Motor neuron (in vitro differentiated cells): Measurements from ENCODE around the gene STYK1. TPM values are rescaled to one million over a fixed set of nuclear protein-coding genes. Genes with fewer than 3 reads are reported as not detected.
A peak's percentile ranks its signal among the peaks of the same experiment; 100 is the strongest.
"Not testable (repeated sequence)": the region's sequence is repeated elsewhere in the genome, so short reads cannot be mapped to it uniquely, and the experiment has no call there.

Source experiments
- ATAC-seq, 8 experiments: fragments of 200-7000 bp; cut with Tn5 transposase; replicated peaks in 6 of 8; 2 replicates each; pipeline ENCODE4 v1.8.0; 2021; ENCODE audit warnings: mild to moderate bottlenecking in 8 of 8, moderate library complexity in 8 of 8
- H3K27ac ChIP-seq, 2 donors: fragments of 250-450 bp; sonication (Bioruptor Pico); 2 replicates each; pipeline ENCODE4 v1.9.0; 2021; ENCODE audit warnings: antibody characterized with exemption in 2 of 2, mild to moderate bottlenecking in 2 of 2, moderate library complexity in 1 of 2
- H3K4me1 ChIP-seq, 2 donors: fragments of 250-450 bp; sonication (Bioruptor Pico); replicated peaks in 1 of 2; 2 replicates each; pipeline ENCODE4 v1.6.1; 2021; ENCODE audit warnings: antibody characterized with exemption in 2 of 2, mild to moderate bottlenecking in 2 of 2, moderate library complexity in 1 of 2
- H3K4me3 ChIP-seq, 5 donors: fragments of 250-450 bp; sonication (Bioruptor Pico); 2 replicates each; pipeline ENCODE4 v1.9.0; 2021; ENCODE audit warnings: antibody characterized with exemption in 5 of 5, mild to moderate bottlenecking in 5 of 5, moderate library complexity in 4 of 5
- WGBS, 10 experiments: fragments of 450-650 bp; shearing (Covaris generic); methylation state at CpG; one replicate each; pipeline ENCODE4 v1.0.0; 2022; 5-methylcytosine and 5-hydroxymethylcytosine counted together
- in situ Hi-C, 9 experiments: fragments of 400-800 bp; cut with MboI; loops; one replicate each; pipeline ENCODE4 v1.15.0; 2021; ENCODE audit warnings: low sequenced_read_pairs in 9 of 9, low pct_unique_long_range_greater_than_20kb in 2 of 9; ENCODE audit not compliant: unreplicated experiment in 9 of 9
- total RNA-seq, 8 experiments: library from RNA; unstranded; fragments of 300-600 nt; gene quantifications; 2 replicates each; pipeline versions ENCODE4 v1.2.3 to v1.2.4, GENCODE V29; 2022

STYK1 gene
- total RNA-seq, 8 experiments from 2014 or later: 0.14 to 2.3 (median 0.18) TPM; not detected in 2

DNA sequence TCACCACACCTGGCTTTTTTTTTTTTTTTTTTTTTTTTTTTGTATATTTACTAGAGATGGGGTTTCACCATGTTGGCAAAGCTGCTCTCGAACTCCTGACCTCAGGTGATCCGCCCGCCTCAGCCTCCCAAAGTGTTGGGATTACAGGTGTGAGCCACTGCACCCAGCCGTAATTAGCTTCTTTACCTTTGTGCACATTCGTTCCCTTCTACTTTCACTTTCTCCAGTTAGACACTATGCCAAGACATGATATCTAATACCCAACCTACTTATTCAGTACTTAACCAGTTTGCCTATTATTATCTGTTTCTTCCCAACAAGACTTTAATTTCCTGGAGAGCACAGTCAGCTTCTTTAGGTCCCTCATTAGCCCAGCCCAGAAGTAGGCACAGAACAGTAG is 5.3 kb downstream of the STYK1 start:
- 40 to 100% (median 87%) methylated on average over 1 to 5 of the region's 5 CpGs; no CpG with 5 or more reads in 2 of the 10 experiments for WGBS, 10 experiments
- Histone ChIP-seq H3K4me3 (no peak overlapping the region), H3K27ac (no peak overlapping the region), H3K4me1 (no peaks in the 10 kb centered on the region)
- ATAC-seq: no peak
- in situ Hi-C loops: loop anchor here in 1 of 9 experiments (25.0 kb wide), 1 partner anchor 431 kb away; no protein-coding TSS in a partner anchor

- H3K4me3 ChIP-seq: no peak overlapping the region
These were observed 6.3 kb downstream of the STYK1 start for GRCh38 chr12:10667581-10667980.

DNA sequence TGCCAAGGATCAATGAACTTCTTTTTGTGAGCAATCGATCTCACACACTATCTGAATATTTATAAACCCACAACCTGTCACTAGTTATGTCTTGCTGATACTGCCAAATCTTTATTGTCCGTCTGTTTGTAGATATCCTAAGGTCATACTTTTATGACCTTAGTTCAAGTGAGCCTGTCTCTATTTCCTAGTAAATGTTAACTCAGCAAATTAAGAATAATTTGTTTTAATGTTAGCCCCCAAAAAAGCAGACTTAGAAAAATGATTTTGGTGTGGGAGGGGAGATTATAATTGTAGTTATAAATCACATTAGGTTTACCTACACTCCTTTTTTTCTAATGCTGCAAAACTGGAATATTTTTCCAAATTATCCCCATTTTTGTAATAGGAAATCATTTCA is 9.4 kb downstream of the STYK1 start:
- no peak overlapping the region for H3K27ac ChIP-seq
- 29 to 100% (median 71%) methylated on average over 1 to 2 of the region's 2 CpGs; no CpG with 5 or more reads in 3 of the 10 experiments for WGBS, 10 experiments
- no peak for ATAC-seq
- no peak overlapping the region for H3K4me3 ChIP-seq
- no peaks in the 10 kb centered on the region for H3K4me1 ChIP-seq
- in situ Hi-C loops: loop anchor here in 1 of 9 experiments (25.0 kb wide), 1 partner anchor 427 kb away; no protein-coding TSS in a partner anchor

More at GRCh38 chr12:10667581-10667980, 6.3 kb downstream of the STYK1 start:
- no peaks in the 10 kb centered on the region for H3K4me1 ChIP-seq
- 0 to 100% (median 82%) methylated on average over 1 of the region's 1 CpG; no CpG with 5 or more reads in 4 of the 10 experiments for WGBS, 10 experiments
- in situ Hi-C loops: loop anchor here in 1 of 9 experiments (25.0 kb wide), 1 partner anchor 430 kb away; no protein-coding TSS in a partner anchor
- no peak for ATAC-seq
- no peak overlapping the region for H3K27ac ChIP-seq

DNA sequence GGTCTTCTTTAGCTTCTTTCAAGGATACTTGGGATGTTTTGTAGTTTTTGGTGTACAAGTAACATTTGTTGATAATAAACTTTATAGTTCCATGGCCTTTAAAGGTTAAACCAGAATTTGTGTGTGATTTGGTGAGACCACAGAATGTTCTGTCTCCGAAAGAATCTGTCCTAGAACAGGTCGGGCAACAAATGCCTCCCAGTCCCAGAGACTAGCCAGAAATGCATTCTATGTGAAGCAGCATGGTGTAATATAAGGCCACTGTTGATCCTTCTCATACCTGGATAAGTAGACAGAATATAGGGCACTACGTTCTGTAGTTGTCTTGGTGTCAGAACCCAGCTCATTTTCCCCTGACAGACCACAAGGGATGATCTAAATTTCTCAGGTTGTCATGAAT is 10.0 kb downstream of the STYK1 start:
- Histone ChIP-seq H3K27ac (no peak overlapping the region), H3K4me1 (no peaks in the 10 kb centered on the region), H3K4me3 (no peak overlapping the region)
- in situ Hi-C loops: loop anchor here in 1 of 9 experiments (25.0 kb wide), 1 partner anchor 427 kb away; no protein-coding TSS in a partner anchor
- WGBS, 10 experiments: 42 to 100% (median 83%) methylated on average over 1 to 3 of the region's 3 CpGs; no CpG with 5 or more reads in 2 of the 10 experiments
- no peak for ATAC-seq

GRCh38 chr12:10661338-10661737 is 12.5 kb downstream of the STYK1 start:
- Histone ChIP-seq H3K27ac (no peak overlapping the region), H3K4me1 (no peaks in the 10 kb centered on the region), H3K4me3 (no peak overlapping the region)
- ATAC-seq: no peak
- in situ Hi-C loops: loop anchor here in 1 of 9 experiments (25.0 kb wide), 1 partner anchor 424 kb away; no protein-coding TSS in a partner anchor
- 0 to 85% (median 68%) methylated on average over 1 to 3 of the region's 3 CpGs; no CpG with 5 or more reads in 2 of the 10 experiments for WGBS, 10 experiments

- in situ Hi-C loops: loop anchor here in 1 of 9 experiments (25.0 kb wide), 1 partner anchor 417 kb away; no protein-coding TSS in a partner anchor
- Histone ChIP-seq H3K4me1 (no peaks in the 10 kb centered on the region), H3K27ac (no peak overlapping the region), H3K4me3 (no peak overlapping the region)
- ATAC-seq: peak in 3 of 8 experiments; percentile 42 to 86 (median 83)
These were observed 19.8 kb downstream of the STYK1 start for GRCh38 chr12:10654003-10654402.

DNA sequence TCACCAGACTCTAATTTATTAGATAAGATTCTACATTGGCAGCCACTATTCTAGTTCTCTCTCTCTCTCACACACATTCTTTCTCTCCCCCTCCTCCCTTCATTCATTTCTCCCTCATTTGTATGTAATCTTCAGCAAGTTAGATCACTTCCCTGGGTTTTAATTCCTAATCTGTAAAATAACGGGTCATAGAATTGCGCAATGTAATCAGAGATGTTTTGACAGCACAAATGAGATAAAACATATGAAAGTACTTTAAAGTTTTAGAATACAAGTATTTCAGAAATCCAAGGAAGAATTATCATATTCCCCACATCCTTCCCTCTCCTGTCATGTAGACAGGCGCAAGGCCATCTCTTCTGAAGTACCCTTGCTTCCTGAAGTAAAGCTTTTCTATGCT is 21.7 kb downstream of the STYK1 start:
- no peak overlapping the region for H3K27ac ChIP-seq
- in situ Hi-C loops: loop anchor here in 1 of 9 experiments (25.0 kb wide), 1 partner anchor 415 kb away; no protein-coding TSS in a partner anchor
- no peaks in the 10 kb centered on the region for H3K4me1 ChIP-seq
- 42 to 100% (median 90%) methylated on average over 1 to 3 of the region's 3 CpGs for WGBS, 10 experiments
- H3K4me3 ChIP-seq: no peak overlapping the region
- ATAC-seq: no peak

DNA sequence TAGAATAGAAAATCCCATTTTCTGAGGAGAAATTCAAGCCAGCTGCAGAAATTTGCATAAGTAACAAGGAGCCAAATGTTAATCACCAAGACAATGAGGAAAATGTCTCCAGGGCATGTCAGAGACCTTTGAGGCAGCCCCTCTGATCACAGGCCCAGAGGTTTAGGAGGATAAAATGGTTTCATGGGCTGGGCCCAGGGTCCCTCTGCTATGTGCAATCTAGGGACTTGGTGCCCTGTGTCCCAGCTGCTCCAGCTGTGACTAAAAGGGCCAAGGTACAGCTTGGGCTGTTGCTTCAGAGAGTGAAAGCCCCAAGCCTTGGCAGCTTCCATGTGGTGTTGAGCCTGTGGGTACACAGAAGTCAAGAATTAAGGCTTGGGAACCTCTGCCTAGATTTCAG is 27.3 kb downstream of the STYK1 start:
- ATAC-seq, H3K27ac ChIP-seq, H3K4me1 ChIP-seq, H3K4me3 ChIP-seq, in situ Hi-C loops: not testable (repeated sequence)

DNA sequence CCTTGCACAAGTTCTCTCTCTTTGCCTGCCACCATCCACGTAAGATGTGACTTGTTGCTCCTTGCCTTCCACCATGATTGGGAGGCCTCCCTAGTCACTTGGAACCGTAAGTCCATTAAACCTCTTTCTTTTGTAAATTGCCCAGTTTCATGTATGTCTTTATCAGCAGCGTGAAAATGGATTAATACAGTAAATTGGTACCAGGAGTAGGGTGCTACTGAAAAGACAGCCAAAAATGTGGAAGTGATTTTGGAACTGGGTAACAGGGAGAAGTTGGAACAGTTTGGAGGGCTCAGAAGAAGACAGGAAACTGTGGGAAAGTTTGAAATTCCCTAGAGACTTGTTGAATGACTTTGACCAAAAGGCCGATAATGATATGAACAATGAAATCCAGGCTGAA is 27.9 kb downstream of the STYK1 start:
- H3K4me1 ChIP-seq: no peaks in the 10 kb centered on the region
- H3K27ac ChIP-seq: no peak overlapping the region
- no peak overlapping the region for H3K4me3 ChIP-seq
- in situ Hi-C loops: no loop called here
- 36 to 100% (median 59%) methylated on average over 1 to 4 of the region's 4 CpGs for WGBS, 10 experiments
- ATAC-seq: no peak

GRCh38 chr12:10641735-10642500 is 31.9 kb downstream of the STYK1 start:
- Histone ChIP-seq H3K27ac (no peak overlapping the region), H3K4me1 (no peaks in the 10 kb centered on the region), H3K4me3 (no peak overlapping the region)
- 50 to 88% (median 71%) methylated on average over 2 to 6 of the region's 6 CpGs; no CpG with 5 or more reads in 2 of the 10 experiments for WGBS, 10 experiments
- ATAC-seq: peak in 1 of 8 experiments; percentile 41
- in situ Hi-C loops: no loop called here

DNA sequence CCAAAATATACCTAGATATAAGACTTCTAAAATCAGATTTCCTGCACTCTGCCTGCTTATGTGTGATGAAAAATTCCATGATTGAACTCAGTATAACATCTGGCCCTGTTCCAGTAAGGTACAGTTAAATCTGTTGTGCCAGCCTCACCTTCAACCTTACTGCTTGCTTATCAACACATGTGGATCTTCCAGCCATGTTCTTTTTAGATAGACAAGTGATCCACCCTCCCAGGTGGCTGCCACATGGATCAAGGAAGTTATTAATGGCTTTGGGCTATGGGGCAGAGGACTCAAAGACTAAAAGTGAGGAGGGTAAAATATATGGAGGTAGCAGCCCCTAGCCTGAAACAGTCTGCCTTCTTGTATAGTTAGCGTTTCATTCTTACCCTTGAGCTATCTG is 35.1 kb downstream of the STYK1 start:
- ATAC-seq: no peak
- in situ Hi-C loops: no loop called here
- 57 to 100% (median 94%) methylated on average over 1 of the region's 1 CpG; no CpG with 5 or more reads in 2 of the 10 experiments for WGBS, 10 experiments
- no peaks in the 10 kb centered on the region for H3K4me1 ChIP-seq
- no peak overlapping the region for H3K4me3 ChIP-seq
- no peak overlapping the region for H3K27ac ChIP-seq

DNA sequence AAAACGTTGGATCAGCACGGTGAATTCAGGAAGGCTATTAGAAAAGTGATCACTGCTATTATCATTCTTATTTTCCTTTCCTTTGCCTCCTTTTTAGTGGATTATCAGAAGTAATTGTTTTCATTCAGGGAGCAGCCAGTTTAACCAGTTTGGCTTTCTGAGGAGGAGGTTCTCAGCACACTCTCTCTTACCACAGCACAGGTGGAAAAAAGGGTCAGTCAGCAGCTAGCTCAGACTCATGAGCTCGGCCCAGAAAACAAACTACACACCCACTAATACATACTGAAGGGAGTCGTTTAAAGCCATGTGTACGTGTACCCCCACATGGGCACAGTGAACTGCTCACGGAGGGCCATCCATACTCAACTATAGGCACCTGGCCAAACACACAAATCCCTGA is 37.2 kb downstream of the STYK1 start:
- H3K27ac ChIP-seq: no peak overlapping the region
- in situ Hi-C loops: no loop called here
- H3K4me1 ChIP-seq: no peaks in the 10 kb centered on the region
- no peak for ATAC-seq
- no peak overlapping the region for H3K4me3 ChIP-seq
- 41 to 80% (median 56%) methylated on average over 2 to 6 of the region's 6 CpGs; no CpG with 5 or more reads in 3 of the 10 experiments for WGBS, 10 experiments

GRCh38 chr12:10636124-10636523 is 37.7 kb downstream of the STYK1 start:
- WGBS, 10 experiments: 40 to 100% (median 96%) methylated on average over 1 to 3 of the region's 3 CpGs; no CpG with 5 or more reads in 1 of the 10 experiments
- ATAC-seq: no peak
- in situ Hi-C loops: no loop called here
- H3K4me1 ChIP-seq: no peaks in the 10 kb centered on the region
- no peak overlapping the region for H3K4me3 ChIP-seq
- H3K27ac ChIP-seq: no peak overlapping the region
